HepG2 (cell line): ENCODE results near the gene ZNF530. TPM values are rescaled to one million over a fixed set of nuclear protein-coding genes. Genes with fewer than 3 reads are reported as not detected.

Source experiments
- AHR ChIP-seq: IDR thresholded peaks from 2 replicates; pipeline ENCODE4 v1.6.1; 2018; ENCODE audit warnings: missing genetic modification reagents, missing compliant biosample characterization
- FOXA1 ChIP-seq, 2 experiments: fragments of 450-650 bp in 1 of 2; sonication (generic) in 1 of 2; formaldehyde crosslinking in 1 of 2; IDR thresholded peaks; 2 replicates each; pipeline versions ENCODE4 v1.4.0 to v1.6.1; 2016 to 2020; ENCODE audit warnings: missing genetic modification reagents in 1 of 2
- NFKB2 ChIP-seq: sonication (generic); formaldehyde crosslinking; IDR thresholded peaks from 2 replicates; pipeline ENCODE4 v1.4.0; 2020; ENCODE audit warnings: missing genetic modification reagents, borderline replicate concordance
- RAD51 ChIP-seq: fragments of 450-650 bp; IDR thresholded peaks from 2 replicates; pipeline ENCODE4 v1.6.1; 2016; ENCODE audit warnings: borderline replicate concordance
- RFXAP ChIP-seq: sonication (generic); formaldehyde crosslinking; IDR thresholded peaks from 2 replicates; pipeline ENCODE4 v1.4.0; 2020; ENCODE audit warnings: missing genetic modification reagents, borderline replicate concordance
- SAP130 ChIP-seq: IDR thresholded peaks from 2 replicates; pipeline ENCODE4 v1.6.1; 2016; ENCODE audit warnings: low read depth
- TCF12 ChIP-seq, 2 experiments: fragments of 450-650 bp in 1 of 2; sonication (generic) in 1 of 2; formaldehyde crosslinking in 1 of 2; IDR thresholded peaks; 2 replicates each; pipeline versions ENCODE4 v1.6.1 to v1.8.0; 2017 to 2022; ENCODE audit warnings: antibody characterized with exemption in 1 of 2, mild to moderate bottlenecking in 1 of 2, missing genetic modification reagents in 1 of 2, moderate library complexity in 1 of 2
- TFDP1 ChIP-seq: IDR thresholded peaks from 2 replicates; pipeline ENCODE4 v1.6.1; 2016; ENCODE audit warnings: missing compliant biosample characterization, missing genetic modification reagents, borderline replicate concordance
- TGIF2 ChIP-seq: IDR thresholded peaks from 2 replicates; pipeline ENCODE4 v1.6.1; 2016; ENCODE audit warnings: control low read depth, missing compliant biosample characterization
- YY1 ChIP-seq: IDR thresholded peaks from 2 replicates; pipeline ENCODE4 v1.6.1; 2011; ENCODE audit warnings: low read length, low read depth, moderate library complexity, mild to moderate bottlenecking; ENCODE audit not compliant: insufficient read depth, insufficient replicate concordance
- ZNF10 ChIP-seq: sonication (generic); formaldehyde crosslinking; IDR thresholded peaks from 2 replicates; pipeline ENCODE4 v1.4.0; 2020; ENCODE audit warnings: mild to moderate bottlenecking, low read depth, missing genetic modification reagents, borderline replicate concordance
- ZNF276 ChIP-seq: sonication (generic); formaldehyde crosslinking; IDR thresholded peaks from 2 replicates; pipeline ENCODE4 v1.4.0; 2020; ENCODE audit warnings: mild to moderate bottlenecking, low read depth, missing genetic modification reagents
- ZNF382 ChIP-seq: sonication (generic); formaldehyde crosslinking; IDR thresholded peaks from 2 replicates; pipeline ENCODE4 v1.5.0; 2020; ENCODE audit warnings: missing genetic modification reagents, mild to moderate bottlenecking, borderline replicate concordance
- polyA plus RNA-seq, 8 experiments: library from polyadenylated mRNA; depleted of rRNA in 3 of 8; stranded (reverse) in 7 of 8; unstranded in 1 of 8; fragments of >200 nt; fragmentation: Illumina TruSeq in 4 of 8; extraction: Trizol in 4 of 8; gene quantifications; 2 replicates each; pipeline versions ENCODE4 v1.2.1 to v1.2.3, GENCODE V29; 2011 to 2016; ENCODE audit warnings: low read depth in 4 of 8, missing spikeins in 1 of 8, mixed read lengths in 1 of 8; ENCODE audit not compliant: insufficient read depth in 1 of 8
- total RNA-seq, 5 experiments: library from RNA; depleted of rRNA; stranded (reverse); fragments of >200 nt; fragmentation: Illumina TruSeq; extraction: Trizol; gene quantifications; 2 replicates each; pipeline ENCODE4 v1.2.3, GENCODE V29; 2016; ENCODE audit warnings: low read depth in 1 of 5
- TF ChIP-seq, protein P1 (sequence below): sonication (generic); formaldehyde crosslinking; IDR thresholded peaks from 2 replicates; pipeline ENCODE4 v1.8.0; 2022; ENCODE audit warnings: missing genetic modification reagents, low read depth, mild to moderate bottlenecking, borderline replicate concordance
- TF ChIP-seq, protein P2 (sequence below): sonication (generic); formaldehyde crosslinking; IDR thresholded peaks from 2 replicates; pipeline ENCODE4 v1.4.0; 2020; ENCODE audit warnings: missing genetic modification reagents, borderline replicate concordance
- TF ChIP-seq, protein P3 (sequence below): sonication (generic); formaldehyde crosslinking; IDR thresholded peaks from 2 replicates; pipeline ENCODE4 v1.5.1; 2020; ENCODE audit warnings: missing genetic modification reagents, mild to moderate bottlenecking, borderline replicate concordance

Gene ZNF530
- total and polyA plus RNA-seq, 2 of the 13 experiments (the other 11 are each of a cell fraction or from before 2014, with no cell fraction given): 1.1 to 7.8 TPM

GRCh38 chr19:57578487-57579205 lies 21.0 kb upstream of the ZNF530 start, which contains the start of gene ZNF416 (continued):
- TF ChIP-seq, protein P1, sequence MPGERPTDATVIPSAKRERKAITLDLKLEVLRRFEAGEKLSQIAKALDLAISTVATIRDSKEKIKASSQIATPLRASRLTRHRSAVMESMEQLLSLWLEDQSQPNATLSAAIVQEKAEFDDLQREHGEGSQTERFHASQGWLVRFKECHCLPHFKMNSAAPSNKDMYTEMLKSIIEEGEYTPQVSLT (CRISPR knock-in tag): no peak
- TF ChIP-seq NFKB2 (CRISPR knock-in tag) (peak; percentile 61; the same call in 1 of the 2 replicates), SAP130 (CRISPR knock-in tag) (peak; percentile 89), AHR (no peak), ZNF276 (0 out of 2 replicates have a peak, but pooled peaks have one; percentile 23), ZNF10 (CRISPR knock-in tag) (no peak), TCF12 (IDR thresholded peaks at IDR 0.05) (no peak), TCF12 (CRISPR knock-in tag; IDR thresholded peaks at IDR 0.05) (no peak), TGIF2 (CRISPR knock-in tag) (peak; percentile 89), FOXA1 (IDR thresholded peaks at IDR 0.05) (no peak), FOXA1 (CRISPR knock-in tag; IDR thresholded peaks at IDR 0.05) (no peak), YY1 (peak; percentile 58), RAD51 (no peak), ZNF382 (CRISPR knock-in tag) (no peak), TFDP1 (CRISPR knock-in tag) (peak; percentile 71; the same call in 1 of the 2 replicates), RFXAP (peak; percentile 64; the same call in 1 of the 2 replicates)
- TF ChIP-seq, protein P2, sequence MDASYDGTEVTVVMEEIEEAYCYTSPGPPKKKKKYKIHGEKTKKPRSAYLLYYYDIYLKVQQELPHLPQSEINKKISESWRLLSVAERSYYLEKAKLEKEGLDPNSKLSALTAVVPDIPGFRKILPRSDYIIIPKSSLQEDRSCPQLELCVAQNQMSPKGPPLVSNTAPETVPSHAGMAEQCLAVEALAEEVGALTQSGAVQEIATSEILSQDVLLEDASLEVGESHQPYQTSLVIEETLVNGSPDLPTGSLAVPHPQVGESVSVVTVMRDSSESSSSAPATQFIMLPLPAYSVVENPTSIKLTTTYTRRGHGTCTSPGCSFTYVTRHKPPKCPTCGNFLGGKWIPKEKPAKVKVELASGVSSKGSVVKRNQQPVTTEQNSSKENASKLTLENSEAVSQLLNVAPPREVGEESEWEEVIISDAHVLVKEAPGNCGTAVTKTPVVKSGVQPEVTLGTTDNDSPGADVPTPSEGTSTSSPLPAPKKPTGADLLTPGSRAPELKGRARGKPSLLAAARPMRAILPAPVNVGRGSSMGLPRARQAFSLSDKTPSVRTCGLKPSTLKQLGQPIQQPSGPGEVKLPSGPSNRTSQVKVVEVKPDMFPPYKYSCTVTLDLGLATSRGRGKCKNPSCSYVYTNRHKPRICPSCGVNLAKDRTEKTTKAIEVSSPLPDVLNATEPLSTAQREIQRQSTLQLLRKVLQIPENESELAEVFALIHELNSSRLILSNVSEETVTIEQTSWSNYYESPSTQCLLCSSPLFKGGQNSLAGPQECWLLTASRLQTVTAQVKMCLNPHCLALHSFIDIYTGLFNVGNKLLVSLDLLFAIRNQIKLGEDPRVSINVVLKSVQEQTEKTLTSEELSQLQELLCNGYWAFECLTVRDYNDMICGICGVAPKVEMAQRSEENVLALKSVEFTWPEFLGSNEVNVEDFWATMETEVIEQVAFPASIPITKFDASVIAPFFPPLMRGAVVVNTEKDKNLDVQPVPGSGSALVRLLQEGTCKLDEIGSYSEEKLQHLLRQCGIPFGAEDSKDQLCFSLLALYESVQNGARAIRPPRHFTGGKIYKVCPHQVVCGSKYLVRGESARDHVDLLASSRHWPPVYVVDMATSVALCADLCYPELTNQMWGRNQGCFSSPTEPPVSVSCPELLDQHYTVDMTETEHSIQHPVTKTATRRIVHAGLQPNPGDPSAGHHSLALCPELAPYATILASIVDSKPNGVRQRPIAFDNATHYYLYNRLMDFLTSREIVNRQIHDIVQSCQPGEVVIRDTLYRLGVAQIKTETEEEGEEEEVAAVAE: peak; percentile 29; the same call in 1 of the 2 replicates
- TF ChIP-seq, protein P3, sequence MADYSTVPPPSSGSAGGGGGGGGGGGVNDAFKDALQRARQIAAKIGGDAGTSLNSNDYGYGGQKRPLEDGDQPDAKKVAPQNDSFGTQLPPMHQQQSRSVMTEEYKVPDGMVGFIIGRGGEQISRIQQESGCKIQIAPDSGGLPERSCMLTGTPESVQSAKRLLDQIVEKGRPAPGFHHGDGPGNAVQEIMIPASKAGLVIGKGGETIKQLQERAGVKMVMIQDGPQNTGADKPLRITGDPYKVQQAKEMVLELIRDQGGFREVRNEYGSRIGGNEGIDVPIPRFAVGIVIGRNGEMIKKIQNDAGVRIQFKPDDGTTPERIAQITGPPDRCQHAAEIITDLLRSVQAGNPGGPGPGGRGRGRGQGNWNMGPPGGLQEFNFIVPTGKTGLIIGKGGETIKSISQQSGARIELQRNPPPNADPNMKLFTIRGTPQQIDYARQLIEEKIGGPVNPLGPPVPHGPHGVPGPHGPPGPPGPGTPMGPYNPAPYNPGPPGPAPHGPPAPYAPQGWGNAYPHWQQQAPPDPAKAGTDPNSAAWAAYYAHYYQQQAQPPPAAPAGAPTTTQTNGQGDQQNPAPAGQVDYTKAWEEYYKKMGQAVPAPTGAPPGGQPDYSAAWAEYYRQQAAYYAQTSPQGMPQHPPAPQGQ: no peak
